Loucy (cell line): Measurements from ENCODE around the gene WNK3.

Experiments
- H2AFZ ChIP-seq: fragments of 200-600 bp; sonication (generic); 2 replicates; pipeline ENCODE4 v1.6.0; 2016; ENCODE audit warnings: antibody characterized with exemption, mild to moderate bottlenecking, low read length, moderate library complexity
- H3F3A ChIP-seq: fragments of 200-600 bp; 2 replicates; pipeline ENCODE4 v1.6.0; 2016; ENCODE audit warnings: antibody characterized with exemption, low read depth, mild to moderate bottlenecking
- H3K27me3 ChIP-seq: fragments of 200-600 bp; sonication (generic); 2 replicates; pipeline ENCODE4 v1.6.1; 2014; ENCODE audit warnings: low read length, mild to moderate bottlenecking; ENCODE audit not compliant: insufficient read depth, poor library complexity, severe bottlenecking
- H3K36me3 ChIP-seq: fragments of 200-600 bp; sonication (generic); 2 replicates; pipeline ENCODE4 v1.6.1; 2016; ENCODE audit warnings: low read length; ENCODE audit not compliant: insufficient read depth
- H3K4me1 ChIP-seq: fragments of 200-600 bp; sonication (generic); 2 replicates; pipeline ENCODE4 v1.5.1; 2014; ENCODE audit warnings: low read length, mild to moderate bottlenecking; ENCODE audit not compliant: insufficient read depth, poor library complexity, severe bottlenecking
- H3K4me2 ChIP-seq: fragments of 200-600 bp; sonication (generic); 2 replicates; pipeline ENCODE4 v1.6.0; 2014; ENCODE audit warnings: antibody characterized with exemption, low read length, low read depth, mild to moderate bottlenecking; ENCODE audit not compliant: poor library complexity, severe bottlenecking
- H3K4me3 ChIP-seq: fragments of 200-600 bp; sonication (generic); 2 replicates; pipeline ENCODE4 v1.5.1; 2014; ENCODE audit warnings: low read length, mild to moderate bottlenecking, mixed read lengths; ENCODE audit not compliant: poor library complexity, severe bottlenecking
- H3K79me2 ChIP-seq: fragments of 200-600 bp; sonication (generic); 2 replicates; pipeline ENCODE4 v1.6.1; 2014; ENCODE audit warnings: low read length; ENCODE audit not compliant: insufficient read depth
- H3K9ac ChIP-seq: fragments of 200-600 bp; sonication (generic); 2 replicates; pipeline ENCODE4 v1.6.0; 2014; ENCODE audit warnings: mild to moderate bottlenecking, low read depth, low read length, moderate library complexity; ENCODE audit not compliant: poor library complexity, severe bottlenecking
- H3K9me2 ChIP-seq: fragments of 200-600 bp; sonication (generic); replicated peaks from 2 replicates; pipeline ENCODE4 v1.6.1; 2016; ENCODE audit warnings: low read depth, low read length, mixed read lengths
- H3K9me3 ChIP-seq: fragments of 200-600 bp; sonication (generic); 2 replicates; pipeline ENCODE4 v1.6.1; 2014; ENCODE audit warnings: mild to moderate bottlenecking, antibody characterized with exemption, low read length, low read depth; ENCODE audit not compliant: insufficient read depth
- H4K20me1 ChIP-seq: fragments of 200-600 bp; sonication (generic); 2 replicates; pipeline ENCODE4 v1.6.0; 2014; ENCODE audit warnings: antibody characterized with exemption, low read length, mild to moderate bottlenecking; ENCODE audit not compliant: insufficient read depth, poor library complexity, severe bottlenecking
- CTCF ChIP-seq: fragments of 200-600 bp; sonication (generic); conservative IDR thresholded peaks from 2 replicates; pipeline ENCODE4 v1.5.1; 2014; ENCODE audit warnings: mild to moderate bottlenecking, antibody characterized with exemption, low read length
- EZH2phosphoT487 ChIP-seq: fragments of 200-600 bp; IDR thresholded peaks from 2 replicates; pipeline ENCODE4 v1.6.1; 2018; ENCODE audit warnings: antibody characterized with exemption, mild to moderate bottlenecking, moderate library complexity, borderline replicate concordance

Gene WNK3

GRCh38 chrX:54292755-54293154 lies 65.1 kb downstream of the WNK3 start:
- no peaks in the 10 kb centered on the region for H3K27me3 ChIP-seq
- no peak overlapping the region for H2AFZ ChIP-seq
- no peak overlapping the region for H3K9ac ChIP-seq
- no peaks in the 10 kb centered on the region for H3K79me2 ChIP-seq
- no peaks in the 10 kb centered on the region for H3K9me3 ChIP-seq
- no peaks in the 10 kb centered on the region for H4K20me1 ChIP-seq
- no peaks in the 10 kb centered on the region for H3K9me2 ChIP-seq
- H3K4me3 ChIP-seq: no peak overlapping the region
- TF ChIP-seq CTCF (no peak), EZH2phosphoT487 (no peak)
- H3K4me2 ChIP-seq: no peak overlapping the region
- H3K4me1 ChIP-seq: no peaks in the 10 kb centered on the region
- no peaks in the 10 kb centered on the region for H3F3A ChIP-seq
- H3K36me3 ChIP-seq: no peaks in the 10 kb centered on the region

GRCh38 chrX:54291758-54292157 lies 66.1 kb downstream of the WNK3 start:
- Histone ChIP-seq H3F3A (no peaks in the 10 kb centered on the region), H4K20me1 (no peaks in the 10 kb centered on the region), H3K4me3 (no peak overlapping the region), H3K4me2 (no peak overlapping the region), H3K36me3 (no peaks in the 10 kb centered on the region), H3K9ac (no peak overlapping the region), H3K27me3 (no peaks in the 10 kb centered on the region), H2AFZ (no peak overlapping the region), H3K4me1 (no peaks in the 10 kb centered on the region), H3K79me2 (no peaks in the 10 kb centered on the region), H3K9me2 (no peaks in the 10 kb centered on the region), H3K9me3 (no peaks in the 10 kb centered on the region)
- no peak for TF ChIP-seq EZH2phosphoT487
- TF ChIP-seq CTCF: no peak

- Histone ChIP-seq H3K27me3 (no peaks in the 10 kb centered on the region), H3K9me2 (no peaks in the 10 kb centered on the region), H3K4me1 (no peaks in the 10 kb centered on the region), H3K9ac (no peak overlapping the region), H4K20me1 (no peaks in the 10 kb centered on the region), H2AFZ (no peak overlapping the region), H3K79me2 (no peaks in the 10 kb centered on the region), H3F3A (no peaks in the 10 kb centered on the region), H3K9me3 (no peaks in the 10 kb centered on the region), H3K4me3 (no peak overlapping the region), H3K36me3 (no peaks in the 10 kb centered on the region), H3K4me2 (no peak overlapping the region)
- TF ChIP-seq CTCF: no peak
- TF ChIP-seq EZH2phosphoT487: no peak
Observed at GRCh38 chrX:54288968-54289367, 68.9 kb downstream of the WNK3 start.
